PC-3 (cell line): ENCODE data around the gene GATAD2A.

Experiments used
- CTCF ChIP-seq: fragments of 300-600 bp; sonication (generic); conservative IDR thresholded peaks from 2 replicates; pipeline ENCODE4 v1.5.1; 2017; ENCODE audit warnings: antibody characterized with exemption, low read depth, mild to moderate bottlenecking, low read length
- EZH2 ChIP-seq: fragments of 300-600 bp; sonication (generic); IDR thresholded peaks from one replicate; pipeline ENCODE4 v1.6.1; 2017; ENCODE audit warnings: antibody characterized with exemption, mild to moderate bottlenecking, low read length; ENCODE audit not compliant: unreplicated experiment
- EZH2phosphoT487 ChIP-seq: fragments of 300-600 bp; sonication (generic); IDR thresholded peaks from 2 replicates; pipeline ENCODE4 v1.6.1; 2018; ENCODE audit warnings: mild to moderate bottlenecking, antibody characterized with exemption, low read length, borderline replicate concordance

GRCh38 chr19:19550972-19551852 is 145.7 kb downstream of the GATAD2A start:
- no peak for TF ChIP-seq CTCF
- no peak for TF ChIP-seq EZH2phosphoT487
- no peak for TF ChIP-seq EZH2
